ENCODE measurements around the gene TWIST2. TPM values are rescaled to one million over a fixed set of nuclear protein-coding genes. Genes with fewer than 3 reads are reported as not detected.

The TWIST2 gene
- total RNA-seq, 3 donors from 2014 or later: 1.1 to 13.4 (median 3.1) TPM

DNA sequence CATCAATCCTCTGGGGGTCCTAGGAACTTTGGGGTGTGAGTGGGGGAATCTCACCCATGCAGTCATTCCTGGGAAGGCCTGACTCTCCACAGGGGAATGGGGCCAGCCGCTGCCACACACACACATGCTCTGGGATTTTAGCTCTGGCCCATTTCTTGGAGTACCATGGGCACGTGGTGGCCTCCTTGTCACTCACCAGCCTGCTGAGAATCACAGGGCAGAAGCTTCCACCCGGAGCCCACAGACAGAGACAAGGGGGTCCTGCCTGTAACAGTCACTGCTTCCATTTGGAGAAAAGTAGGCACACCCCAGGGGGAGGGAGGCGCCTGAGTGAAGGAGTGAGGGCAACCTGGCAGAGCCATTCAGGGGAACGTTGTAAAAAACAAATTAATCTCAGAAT is 48.8 kb downstream of the TWIST2 start:
- TF ChIP-seq, protein P1, sequence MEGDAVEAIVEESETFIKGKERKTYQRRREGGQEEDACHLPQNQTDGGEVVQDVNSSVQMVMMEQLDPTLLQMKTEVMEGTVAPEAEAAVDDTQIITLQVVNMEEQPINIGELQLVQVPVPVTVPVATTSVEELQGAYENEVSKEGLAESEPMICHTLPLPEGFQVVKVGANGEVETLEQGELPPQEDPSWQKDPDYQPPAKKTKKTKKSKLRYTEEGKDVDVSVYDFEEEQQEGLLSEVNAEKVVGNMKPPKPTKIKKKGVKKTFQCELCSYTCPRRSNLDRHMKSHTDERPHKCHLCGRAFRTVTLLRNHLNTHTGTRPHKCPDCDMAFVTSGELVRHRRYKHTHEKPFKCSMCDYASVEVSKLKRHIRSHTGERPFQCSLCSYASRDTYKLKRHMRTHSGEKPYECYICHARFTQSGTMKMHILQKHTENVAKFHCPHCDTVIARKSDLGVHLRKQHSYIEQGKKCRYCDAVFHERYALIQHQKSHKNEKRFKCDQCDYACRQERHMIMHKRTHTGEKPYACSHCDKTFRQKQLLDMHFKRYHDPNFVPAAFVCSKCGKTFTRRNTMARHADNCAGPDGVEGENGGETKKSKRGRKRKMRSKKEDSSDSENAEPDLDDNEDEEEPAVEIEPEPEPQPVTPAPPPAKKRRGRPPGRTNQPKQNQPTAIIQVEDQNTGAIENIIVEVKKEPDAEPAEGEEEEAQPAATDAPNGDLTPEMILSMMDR (IDR thresholded peaks at IDR 0.05): no peak
- Histone ChIP-seq H3K36me3 (ENCODE audit: low read depth) (no peaks in the 10 kb centered on the region), H3K4me1 (ENCODE audit: low read depth) (peaks cover 2% of the 10 kb centered on the region), H3K9me3 (no peaks in the 10 kb centered on the region), H3K4me3 (no peak overlapping the region)
- ATAC-seq: no peak
- no peak for DNase-seq
- intact Hi-C loops (cut with DNase I, micrococcal nuclease): no loop called here

DNA sequence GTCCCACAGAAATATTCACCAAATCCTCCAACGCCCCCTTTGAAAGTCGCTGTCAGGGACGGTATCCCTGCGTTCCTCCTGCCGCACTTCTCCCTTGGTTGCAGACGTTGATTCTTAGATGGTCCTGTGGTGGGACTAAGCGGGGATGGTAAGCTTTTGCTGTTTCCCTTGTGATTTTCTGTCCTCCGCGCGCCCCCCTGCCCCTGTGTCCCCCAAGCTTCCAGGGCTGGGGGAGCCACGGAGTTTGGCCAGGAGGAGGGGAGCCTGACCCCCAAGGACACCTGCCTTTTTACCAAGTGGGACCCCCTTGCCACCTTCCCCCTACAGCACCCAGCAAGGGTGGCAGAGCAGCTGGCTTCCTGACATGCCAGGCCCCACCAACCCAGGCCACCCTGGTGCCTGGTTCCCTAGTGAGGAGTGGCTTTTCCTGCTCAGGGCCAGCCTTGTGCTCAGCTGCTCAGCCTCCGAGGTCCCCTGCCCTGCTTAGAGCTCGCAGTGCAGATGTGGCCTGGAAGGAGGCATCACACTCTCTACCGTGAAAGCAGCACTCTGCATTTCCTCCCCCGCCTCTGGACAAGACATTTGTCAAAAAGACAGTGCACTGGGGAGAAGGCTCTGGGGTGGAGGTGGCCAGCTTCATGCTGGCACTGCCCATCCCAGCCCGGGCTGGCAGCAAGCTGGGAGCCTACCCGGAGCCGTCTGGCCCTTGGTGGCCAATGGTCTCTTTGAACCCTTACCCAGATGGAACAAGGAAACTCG is 49.4 kb downstream of the TWIST2 start:
- no peak for DNase-seq
- TF ChIP-seq, protein P1 (IDR thresholded peaks at IDR 0.05): no peak
- Histone ChIP-seq H3K4me3 (no peak overlapping the region), H3K4me1 (ENCODE audit: low read depth) (peaks cover 2% of the 10 kb centered on the region), H3K9me3 (no peaks in the 10 kb centered on the region), H3K36me3 (ENCODE audit: low read depth) (no peaks in the 10 kb centered on the region)
- ATAC-seq: no peak
- intact Hi-C loops (cut with DNase I, micrococcal nuclease): no loop called here

DNA sequence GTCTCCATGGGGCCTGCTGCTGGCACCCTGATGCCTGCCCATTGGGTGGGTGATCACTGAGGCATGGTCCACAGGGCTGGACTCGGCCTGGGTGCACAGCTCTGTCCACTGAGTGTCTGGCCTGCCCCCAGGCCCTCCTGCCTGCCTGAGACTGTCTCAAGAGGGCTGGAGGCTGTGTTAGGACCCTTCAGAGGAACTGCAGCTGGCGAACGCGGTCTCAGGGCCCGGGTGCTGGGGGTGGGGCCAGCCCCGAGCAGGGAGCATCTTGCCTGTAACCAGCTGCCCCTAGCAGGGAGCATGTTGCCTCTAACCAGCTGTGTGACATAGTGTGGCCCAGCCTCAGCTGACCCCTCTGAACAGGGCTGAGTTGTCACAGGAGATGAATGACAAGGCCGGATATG is 50.0 kb downstream of the TWIST2 start:
- DNase-seq (peak in 2 of 3 donors; percentile 12 to 34), ATAC-seq (peak; percentile 17)
- intact Hi-C loops (cut with DNase I, micrococcal nuclease): no loop called here
- Histone ChIP-seq H3K4me1 (ENCODE audit: low read depth) (peaks cover 2% of the 10 kb centered on the region), H3K36me3 (ENCODE audit: low read depth) (no peaks in the 10 kb centered on the region), H3K9me3 (no peaks in the 10 kb centered on the region), H3K4me3 (no peak overlapping the region)
- TF ChIP-seq, protein P1 (IDR thresholded peaks at IDR 0.05): no peak

DNA sequence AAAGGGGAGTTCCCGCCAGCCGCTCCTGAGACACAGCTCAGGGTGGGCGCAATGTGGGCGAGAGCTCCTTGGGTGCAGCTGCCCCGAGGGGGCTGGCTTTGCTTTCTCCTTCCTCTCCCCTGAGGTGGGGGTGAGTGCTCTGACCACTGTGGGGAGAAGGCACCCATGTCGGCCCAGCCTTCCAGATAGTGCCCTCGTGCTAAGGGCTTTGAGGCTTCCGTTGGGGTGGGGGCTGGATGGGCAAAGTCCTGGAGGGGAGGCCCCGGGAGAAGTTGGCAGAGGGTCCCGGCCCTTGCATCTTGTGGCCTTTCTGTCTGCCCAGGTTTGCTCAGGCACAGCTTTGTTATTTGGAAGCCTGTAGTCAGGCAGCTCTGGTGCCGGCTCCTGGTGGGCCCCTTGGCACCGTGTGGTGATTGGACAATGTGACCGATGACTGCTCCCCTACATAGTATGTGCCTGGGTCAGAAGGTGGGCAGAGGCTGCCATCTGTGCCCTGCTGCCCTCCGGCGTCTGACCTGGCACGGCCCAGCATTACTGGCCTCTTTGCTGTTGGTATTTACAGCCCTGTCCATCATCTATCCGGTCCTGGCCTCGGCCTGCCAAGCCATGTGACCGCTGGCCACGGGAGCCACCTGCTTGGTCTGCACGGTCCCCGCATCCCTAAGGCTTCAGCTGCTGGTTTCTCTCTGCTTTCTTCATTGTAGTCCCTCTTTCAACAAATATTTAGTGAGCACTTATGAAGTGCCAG is 50.8 kb downstream of the TWIST2 start:
- H3K4me3 ChIP-seq: no peak overlapping the region
- H3K4me1 ChIP-seq (ENCODE audit: low read depth): peaks cover 2% of the 10 kb centered on the region
- intact Hi-C loops (cut with DNase I, micrococcal nuclease): no loop called here
- no peak for DNase-seq
- ATAC-seq: no peak
- H3K36me3 ChIP-seq (ENCODE audit: low read depth): no peaks in the 10 kb centered on the region
- TF ChIP-seq, protein P1 (IDR thresholded peaks at IDR 0.05): no peak
- H3K9me3 ChIP-seq: no peaks in the 10 kb centered on the region

DNA sequence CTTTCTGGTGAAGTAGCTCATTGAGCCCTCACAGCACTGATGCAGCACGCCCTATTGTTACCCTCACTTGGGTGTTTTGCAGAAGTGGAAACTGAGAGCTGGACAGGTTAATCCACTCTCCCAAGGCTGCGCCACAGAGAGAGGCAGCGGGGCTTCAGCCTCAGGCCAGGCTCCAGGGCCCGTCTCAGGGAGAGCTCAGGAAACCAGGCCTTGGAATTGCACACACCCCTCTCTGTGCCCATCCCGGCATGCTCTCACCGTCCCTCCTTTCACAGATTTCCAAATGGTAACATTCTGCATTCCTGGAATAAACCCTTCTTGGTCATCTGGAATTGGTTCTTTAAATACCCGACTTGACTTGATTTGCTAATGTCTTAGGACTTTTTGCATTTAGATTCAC is 51.5 kb downstream of the TWIST2 start:
- no peak for ATAC-seq
- DNase-seq: no peak
- intact Hi-C loops (cut with DNase I, micrococcal nuclease): no loop called here
- TF ChIP-seq, protein P1 (IDR thresholded peaks at IDR 0.05): no peak
- no peak overlapping the region for H3K4me3 ChIP-seq
- no peaks in the 10 kb centered on the region for H3K9me3 ChIP-seq
- peaks cover 2% of the 10 kb centered on the region for H3K4me1 ChIP-seq (ENCODE audit: low read depth)
- H3K36me3 ChIP-seq (ENCODE audit: low read depth): no peaks in the 10 kb centered on the region

All from mucosa of descending colon (tissue), 3 donors.